ENCODE measurements around the gene PRR14L.

- no peak for TF ChIP-seq CTCF (IDR thresholded peaks at IDR 0.05; ENCODE audit: low read depth, low read length, missing input control)
- TF ChIP-seq MAX (IDR thresholded peaks at IDR 0.05), result no peak
Observed at GRCh38 chr22:31764785-31765184, 14.9 kb upstream of the PRR14L start.
